NCI-H2107 (cell line): Measurements from ENCODE around the gene SRGAP2B.
"Not testable (repeated sequence)": the region's sequence is repeated elsewhere in the genome, so short reads cannot be mapped to it uniquely, and the experiment has no call there.

ENCODE experiments used
- DNase-seq: peaks from one replicate; lab custom pipeline; 2025; lab: John Stamatoyannopoulos, UW

The SRGAP2B gene

GRCh38 chr1:145041519-145041918 is 53.6 kb downstream of the SRGAP2B start:
- not testable (repeated sequence) for DNase-seq

- DNase-seq = not testable (repeated sequence)
Measured at GRCh38 chr1:145036019-145036418, 59.1 kb downstream of the SRGAP2B start.

GRCh38 chr1:145033523-145033922 is 61.6 kb downstream of the SRGAP2B start:
- DNase-seq = not testable (repeated sequence)

- DNase-seq = not testable (repeated sequence)
Measured at GRCh38 chr1:145027251-145027650, 67.9 kb downstream of the SRGAP2B start.

- not testable (repeated sequence) for DNase-seq
Measured at GRCh38 chr1:145025286-145025685, 69.8 kb downstream of the SRGAP2B start.

GRCh38 chr1:145022259-145022658 is 72.9 kb downstream of the SRGAP2B start:
- DNase-seq = not testable (repeated sequence)

- not testable (repeated sequence) for DNase-seq
Measured at GRCh38 chr1:145021749-145022148, 73.4 kb downstream of the SRGAP2B start.

GRCh38 chr1:145019709-145020108 is 75.4 kb downstream of the SRGAP2B start:
- not testable (repeated sequence) for DNase-seq

- DNase-seq = not testable (repeated sequence)
Measured at GRCh38 chr1:145017725-145018124, 77.4 kb downstream of the SRGAP2B start.

GRCh38 chr1:145016492-145016862 is 78.7 kb downstream of the SRGAP2B start:
- DNase-seq = not testable (repeated sequence)

GRCh38 chr1:145015744-145016491 is 79.2 kb downstream of the SRGAP2B start:
- not testable (repeated sequence) for DNase-seq

- not testable (repeated sequence) for DNase-seq
Measured at GRCh38 chr1:145013353-145013752, 81.8 kb downstream of the SRGAP2B start.

GRCh38 chr1:145011811-145012210 is 83.3 kb downstream of the SRGAP2B start:
- DNase-seq = not testable (repeated sequence)

GRCh38 chr1:145010580-145010979 is 84.5 kb downstream of the SRGAP2B start:
- not testable (repeated sequence) for DNase-seq

GRCh38 chr1:145009928-145010327 is 85.2 kb downstream of the SRGAP2B start:
- DNase-seq = not testable (repeated sequence)

GRCh38 chr1:145008388-145008787 is 86.7 kb downstream of the SRGAP2B start:
- not testable (repeated sequence) for DNase-seq

GRCh38 chr1:145005142-145005541 is 90.0 kb downstream of the SRGAP2B start:
- DNase-seq = not testable (repeated sequence)

- not testable (repeated sequence) for DNase-seq
Measured at GRCh38 chr1:145001381-145001780, 93.7 kb downstream of the SRGAP2B start.

- DNase-seq = not testable (repeated sequence)
Measured at GRCh38 chr1:145000743-145001326, 94.3 kb downstream of the SRGAP2B start.

GRCh38 chr1:145000074-145000742 is 94.9 kb downstream of the SRGAP2B start:
- not testable (repeated sequence) for DNase-seq

GRCh38 chr1:144998981-144999273 is 96.2 kb downstream of the SRGAP2B start:
- not testable (repeated sequence) for DNase-seq

GRCh38 chr1:144998134-144998980 is 96.8 kb downstream of the SRGAP2B start:
- not testable (repeated sequence) for DNase-seq
